GM18870 (cell line): ENCODE measurements around the gene DNAH11.
"Not testable (repeated sequence)": the region's sequence is repeated elsewhere in the genome, so short reads cannot be mapped to it uniquely, and the experiment has no call there.

Experiments
- ATAC-seq: cut with Tn5 transposase; IDR thresholded peaks from one replicate; pipeline ENCODE4 v1.9.1; 2021; ENCODE audit warnings: moderate library complexity; ENCODE audit not compliant: unreplicated experiment

The DNAH11 gene

GRCh38 chr7:21542891-21543527 is at the start of gene DNAH11:
Gene DNAH11 (plus strand): TSS chr7:21543039. CDS start chr7:21543246, 207 bp downstream.
- ATAC-seq, result no peak

GRCh38 chr7:21495731-21496130 is 47.1 kb upstream of the DNAH11 start:
- no peak for ATAC-seq

- ATAC-seq, result no peak
Observed at GRCh38 chr7:21497072-21497471, 45.8 kb upstream of the DNAH11 start.

- no peak for ATAC-seq
Observed at GRCh38 chr7:21500117-21500832, 42.6 kb upstream of the DNAH11 start.

GRCh38 chr7:21504021-21504420 is 38.8 kb upstream of the DNAH11 start:
- no peak for ATAC-seq

- ATAC-seq, result no peak
Observed at GRCh38 chr7:21507627-21508343, 35.1 kb upstream of the DNAH11 start.

- ATAC-seq, result no peak
Observed at GRCh38 chr7:21508538-21508937, 34.3 kb upstream of the DNAH11 start.

GRCh38 chr7:21514062-21514461 is 28.8 kb upstream of the DNAH11 start:
- no peak for ATAC-seq

- ATAC-seq, result no peak
Observed at GRCh38 chr7:21524680-21525079, 18.2 kb upstream of the DNAH11 start.

GRCh38 chr7:21526007-21526406 is 16.8 kb upstream of the DNAH11 start:
- ATAC-seq, result no peak

- no peak for ATAC-seq
Observed at GRCh38 chr7:21526448-21526847, 16.4 kb upstream of the DNAH11 start.

- not testable (repeated sequence) for ATAC-seq
Observed at GRCh38 chr7:21532485-21532884, 10.4 kb upstream of the DNAH11 start.

- ATAC-seq, result not testable (repeated sequence)
Observed at GRCh38 chr7:21533646-21534045, 9.2 kb upstream of the DNAH11 start.

GRCh38 chr7:21536445-21537118 is 6.3 kb upstream of the DNAH11 start:
- ATAC-seq, result not testable (repeated sequence)

GRCh38 chr7:21538936-21539495 is 3.8 kb upstream of the DNAH11 start:
- ATAC-seq, result no peak

- no peak for ATAC-seq
Observed at GRCh38 chr7:21543528-21544302, 876 bp downstream of the DNAH11 start.

- ATAC-seq, result no peak
Observed at GRCh38 chr7:21544303-21544656, 1.4 kb downstream of the DNAH11 start.

GRCh38 chr7:21544715-21545114 is 1.9 kb downstream of the DNAH11 start:
- no peak for ATAC-seq

- no peak for ATAC-seq
Observed at GRCh38 chr7:21547501-21547900, 4.7 kb downstream of the DNAH11 start.

GRCh38 chr7:21548491-21548890 is 5.7 kb downstream of the DNAH11 start:
- no peak for ATAC-seq
